ENCODE results near the gene C19orf18.

DNA sequence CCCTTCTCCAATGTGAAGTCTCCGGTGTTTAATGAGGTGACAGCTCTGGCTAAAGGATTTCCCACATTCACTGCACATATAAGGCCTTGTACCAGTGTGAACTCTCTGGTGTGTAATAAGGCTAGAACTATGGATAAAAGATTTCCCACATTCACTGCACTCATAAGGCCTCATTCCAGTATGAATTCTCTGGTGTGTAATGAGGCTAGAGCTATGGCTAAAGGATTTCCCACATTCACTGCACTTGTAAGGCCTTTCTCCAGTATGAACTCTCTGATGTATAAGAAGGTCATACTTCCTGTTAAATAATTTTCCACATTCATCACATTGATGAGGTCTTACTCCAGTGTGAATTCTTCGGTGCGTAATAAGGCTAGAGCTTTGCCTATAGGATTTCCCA lies 32.7 kb downstream of the C19orf18 start:
- no peak for TF ChIP-seq CTCF (conservative IDR thresholded peaks at IDR 0.05; ENCODE audit: low read depth, low read length)
- TF ChIP-seq EZH2 (IDR thresholded peaks at IDR 0.05; ENCODE audit: borderline replicate concordance, low read depth, low read length, poor library complexity, severe bottlenecking), result no peak

Data from A673 (cell line).